Endothelial cell of umbilical vein (primary cell): Measurements from ENCODE around the gene NDRG2. TPM values are rescaled to one million over a fixed set of nuclear protein-coding genes. Genes with fewer than 3 reads are reported as not detected.

Source experiments
- BruUV-seq: library from RNA; stranded (reverse); fragments of 400-500 nt; replicated peaks from 2 replicates; lab custom pipeline; 2021; lab: Mats Ljungman, UMichigan
- CTCF ChIA-PET: fragments of 300-600, 350-600 bp; sonication (Branson Sonifier 250); formaldehyde crosslinking; loops from one replicate; lab custom pipeline; 2021; ENCODE audit warnings: antibody characterized with exemption, inconsistent platforms; lab: Charles Lee
- POLR2A ChIA-PET: fragments of 300-600, 350-600 bp; sonication (Branson Sonifier 250); formaldehyde crosslinking; loops from one replicate; lab custom pipeline; 2021; ENCODE audit warnings: antibody characterized with exemption, inconsistent platforms; lab: Charles Lee
- DNase-seq: peaks from one replicate; pipeline ENCODE4 v3.0.0-alpha.2; 2011; ENCODE audit warnings: low read depth, low spot score
- FAIRE-seq: peaks from 2 replicates; lab custom pipeline; 2011; peaks lifted over from hg19 to GRCh38; lab: Jason Lieb, UNC
- H2AFZ ChIP-seq: 2 replicates; pipeline ENCODE4 v1.6.0; 2012; ENCODE audit warnings: low read depth, low read length, control low read depth, inconsistent platforms
- H3K27ac ChIP-seq: 2 replicates; pipeline ENCODE4 v1.5.1; 2011; ENCODE audit warnings: low read depth, mild to moderate bottlenecking, control low read depth, low read length, moderate library complexity; ENCODE audit not compliant: insufficient read depth
- H3K27me3 ChIP-seq, 2 experiments: 2 replicates each; pipeline versions ENCODE4 v1.6.0 to v1.6.1; 2011; ENCODE audit warnings: low read length in 2 of 2, mixed read lengths in 1 of 2; ENCODE audit not compliant: control insufficient read depth in 2 of 2, insufficient read depth in 2 of 2
- H3K36me3 ChIP-seq, 2 experiments: 2 replicates in 1 of 2; 3 replicates in 1 of 2; pipeline ENCODE4 v1.5.1; 2011; ENCODE audit warnings: low read length in 2 of 2, mild to moderate bottlenecking in 1 of 2, moderate library complexity in 1 of 2; ENCODE audit not compliant: control insufficient read depth in 2 of 2, insufficient read depth in 2 of 2; ENCODE audit errors: extremely low read depth in 1 of 2
- H3K4me1 ChIP-seq: 3 replicates; pipeline ENCODE4 v1.5.1; 2011; ENCODE audit warnings: mild to moderate bottlenecking, low read length; ENCODE audit not compliant: control insufficient read depth, insufficient read depth; ENCODE audit errors: extremely low read depth
- H3K4me2 ChIP-seq: 2 replicates; pipeline ENCODE4 v1.6.1; 2011; ENCODE audit warnings: low read length, control low read depth, mixed read lengths; ENCODE audit not compliant: insufficient read depth
- H3K4me3 ChIP-seq, 3 experiments: fragments of 200-600 bp in 1 of 3; sonication (generic), shearing (Covaris generic) in 1 of 3; replicated peaks in 1 of 3; 2 replicates each; pipeline ENCODE4 v1.5.1; 2011 to 2016; ENCODE audit warnings: control low read depth in 3 of 3, low read length in 3 of 3, mild to moderate bottlenecking in 2 of 3, inconsistent platforms in 1 of 3, low read depth in 1 of 3, moderate library complexity in 1 of 3; ENCODE audit not compliant: insufficient read depth in 1 of 3
- H3K79me2 ChIP-seq: 2 replicates; pipeline ENCODE4 v1.6.0; 2012; ENCODE audit warnings: low read length, inconsistent platforms; ENCODE audit not compliant: control insufficient read depth, insufficient read depth
- H3K9ac ChIP-seq: replicated peaks from 2 replicates; pipeline ENCODE3; 2011; ENCODE audit warnings: low read length, control low read depth; ENCODE audit not compliant: insufficient read depth; ENCODE audit errors: extremely low read depth
- H3K9me1 ChIP-seq: replicated peaks from 3 replicates; pipeline ENCODE4 v1.6.0; 2011; ENCODE audit warnings: mild to moderate bottlenecking, low read length; ENCODE audit not compliant: control insufficient read depth, insufficient read depth; ENCODE audit errors: extremely low read depth
- H3K9me3 ChIP-seq: replicated peaks from 2 replicates; pipeline ENCODE4 v1.5.1; 2012; ENCODE audit warnings: low read length, inconsistent platforms; ENCODE audit not compliant: control insufficient read depth, insufficient read depth
- H4K20me1 ChIP-seq: replicated peaks from 2 replicates; pipeline ENCODE3; 2011; ENCODE audit warnings: mild to moderate bottlenecking, low read length; ENCODE audit not compliant: control insufficient read depth, insufficient read depth; ENCODE audit errors: extremely low read depth
- CTCF ChIP-seq, 2 donors: IDR thresholded peaks; 1 replicate in 1 of 2; 2 replicates in 1 of 2; pipeline ENCODE4 v1.5.1; 2011; ENCODE audit warnings: low read length in 2 of 2, mild to moderate bottlenecking in 2 of 2, moderate library complexity in 2 of 2, control low read depth in 1 of 2, inconsistent platforms in 1 of 2, low read depth in 1 of 2; ENCODE audit not compliant: insufficient read depth in 1 of 2; ENCODE audit errors: extremely low read depth in 1 of 2
- EZH2 ChIP-seq: IDR thresholded peaks from 2 replicates; pipeline ENCODE4 v1.6.1; 2012; ENCODE audit warnings: borderline replicate concordance, low read depth, mild to moderate bottlenecking, moderate library complexity, low read length, inconsistent platforms; ENCODE audit not compliant: severe bottlenecking
- FOS ChIP-seq: IDR thresholded peaks from 2 replicates; pipeline ENCODE4 v1.6.1; 2011; ENCODE audit warnings: mild to moderate bottlenecking, low read length, moderate library complexity, borderline replicate concordance; ENCODE audit not compliant: insufficient read depth
- GATA2 ChIP-seq: IDR thresholded peaks from 2 replicates; pipeline ENCODE4 v1.7.0; 2011; ENCODE audit warnings: low read depth, mild to moderate bottlenecking, moderate library complexity, mixed read lengths, low read length; ENCODE audit not compliant: insufficient read length, insufficient read depth
- JUN ChIP-seq: IDR thresholded peaks from 2 replicates; pipeline ENCODE4 v1.6.1; 2011; ENCODE audit warnings: borderline replicate concordance, low read depth; ENCODE audit not compliant: insufficient read length, insufficient read depth
- MAX ChIP-seq: IDR thresholded peaks from 2 replicates; pipeline ENCODE4 v1.6.1; 2011; ENCODE audit not compliant: insufficient read depth, insufficient read length
- MYC ChIP-seq: IDR thresholded peaks from one replicate; pipeline ENCODE4 v1.6.1; 2011; ENCODE audit warnings: mild to moderate bottlenecking, low read depth, low read length
- POLR2A ChIP-seq: IDR thresholded peaks from 2 replicates; pipeline ENCODE4 v1.6.1; 2012; ENCODE audit warnings: low read depth, mild to moderate bottlenecking, control low read depth, low read length
- POLR2AphosphoS5 ChIP-seq: IDR thresholded peaks from 2 replicates; pipeline ENCODE4 v1.6.1; 2012; ENCODE audit warnings: low read depth, mild to moderate bottlenecking, control low read depth, low read length, moderate library complexity; ENCODE audit not compliant: insufficient read depth
- dilution Hi-C: fragments of 300-500 bp; cut with MboI; formaldehyde crosslinking; loops from one replicate; pipeline ENCODE4 v1.15.0; 2019; ENCODE audit warnings: low sequenced_read_pairs; ENCODE audit not compliant: extremely low pct_ligation_motif_present
- intact Hi-C: fragments of 100-400 bp; cut with micrococcal nuclease; formaldehyde crosslinking; loops from one replicate; pipeline ENCODE4 v1.10.0; 2022
- polyA plus RNA-seq, 4 experiments: library from polyadenylated mRNA; depleted of rRNA in 3 of 4; stranded (reverse) in 3 of 4; unstranded in 1 of 4; fragments of >200 nt; gene quantifications; 2 replicates each; pipeline versions ENCODE4 v1.2.1 to v1.2.3, GENCODE V29; 2011 to 2012; ENCODE audit warnings: missing spikeins in 1 of 4
- total RNA-seq: library from RNA; stranded (reverse); gene quantifications from 2 replicates; pipeline ENCODE4 v1.2.3, GENCODE V29; 2021

The NDRG2 gene
- total and polyA plus RNA-seq, 2 donors (not counting 3 experiments of a cell fraction or from before 2014, with no cell fraction given), result 0.54 TPM; not detected in 1

GRCh38 chr14:20996521-20996920, 28.3 kb downstream of the NDRG2 start:
- no peaks in the 10 kb centered on the region for H3K27me3 ChIP-seq
- H3K4me3 ChIP-seq, result no peak overlapping the region
- CTCF ChIA-PET, result interaction anchor here (0.9 to 3.5 kb wide), 4 partner anchors 9 to 139 kb away, joined by 3 to 23 read pairs (median 10); no protein-coding TSS in a partner anchor
- no peak overlapping the region for H3K27ac ChIP-seq
- intact Hi-C loops (no loop called here), dilution Hi-C loops (no loop called here)
- no peaks in the 10 kb centered on the region for H3K9me3 ChIP-seq
- no peak for TF ChIP-seq GATA2
- peaks cover 4% of the 10 kb centered on the region for H3K79me2 ChIP-seq
- H4K20me1 ChIP-seq, result no peaks in the 10 kb centered on the region
- H3K4me1 ChIP-seq, result no peaks in the 10 kb centered on the region
- BruUV-seq, result no TSS peak
- peaks cover 15 to 17% of the 10 kb centered on the region in 2 experiments for H3K36me3 ChIP-seq
- no peak for FAIRE-seq
- no peaks in the 10 kb centered on the region for H3K9me1 ChIP-seq
- POLR2A ChIA-PET, result interaction anchor here (0.6 kb wide), 1 partner anchor 654 kb away, joined by 5 read pairs; no protein-coding TSS in a partner anchor
- no peak overlapping the region for H3K9ac ChIP-seq
- H3K4me2 ChIP-seq, result no peak overlapping the region
- DNase-seq, result no peak
- H2AFZ ChIP-seq, result no peak overlapping the region

GRCh38 chr14:20989787-20990600, 34.9 kb downstream of the NDRG2 start, which contains the start of gene METTL17:
METTL17 (plus strand) TSS chr14:20989980; CDS start chr14:20990003, 23 bp downstream.
- Histone ChIP-seq H3K27me3 (no peaks in the 10 kb centered on the region), H2AFZ (peak within 1 kb of the TSS; percentile 99), H3K36me3 (peaks cover 4 to 6% of the 10 kb centered on the region in 2 experiments), H3K9me1 (no peaks in the 10 kb centered on the region), H3K27ac (peak within 1 kb of the TSS; percentile 58), H3K4me3 (peak within 1 kb of the TSS; percentile 73 to 97 (median 96)), H3K9ac (peak within 1 kb of the TSS; percentile 83), H4K20me1 (no peaks in the 10 kb centered on the region), H3K4me2 (peak within 1 kb of the TSS; percentile 92), H3K79me2 (peaks cover 19% of the 10 kb centered on the region), H3K9me3 (no peaks in the 10 kb centered on the region), H3K4me1 (peaks cover 21% of the 10 kb centered on the region)
- dilution Hi-C loops (no loop called here), intact Hi-C loops (loop anchor here (2.0 kb wide), 1 partner anchor 19 kb away; no protein-coding TSS in a partner anchor)
- FAIRE-seq (peak; percentile 95), DNase-seq (peak; percentile 94)
- TF ChIP-seq MAX, result peak; percentile 65
- no peak for TF ChIP-seq FOS
- TF ChIP-seq CTCF (IDR thresholded peaks at IDR 0.05; ENCODE audit: extremely low read depth in 1 of 2, insufficient read depth in 1 of 2, low read depth in 1 of 2, low read length in 2 of 2), result peak; percentile 29 to 40
- no peak for TF ChIP-seq JUN
- peak; percentile 57 for TF ChIP-seq POLR2AphosphoS5
- TF ChIP-seq EZH2, result no peak
- TF ChIP-seq MYC, result no peak
- peak; percentile 43 for TF ChIP-seq POLR2A
- TF ChIP-seq GATA2, result no peak
- ChIA-PET CTCF (interaction anchor here (3.8 kb wide), 1 partner anchor 18 kb away, joined by 34 read pairs; no protein-coding TSS in a partner anchor), POLR2A (no interaction called here)
- BruUV-seq, result TSS peak; percentile 65
